Activated CD8-positive, alpha-beta memory T cell treated with anti-CD3 and anti-CD28 coated beads for 4 hours (primary cell): ENCODE data around the gene TENT4A.
"Not testable (repeated sequence)": the region's sequence is repeated elsewhere in the genome, so short reads cannot be mapped to it uniquely, and the experiment has no call there.

Experiments used
- DNase-seq, 2 donors: peaks; one replicate each; pipeline ENCODE4 v3.0.0-alpha.2; 2020; ENCODE audit warnings: low read depth in 2 of 2

Gene TENT4A

GRCh38 chr5:6770826-6771607, 57.8 kb downstream of the TENT4A start:
- no peak for DNase-seq

DNA sequence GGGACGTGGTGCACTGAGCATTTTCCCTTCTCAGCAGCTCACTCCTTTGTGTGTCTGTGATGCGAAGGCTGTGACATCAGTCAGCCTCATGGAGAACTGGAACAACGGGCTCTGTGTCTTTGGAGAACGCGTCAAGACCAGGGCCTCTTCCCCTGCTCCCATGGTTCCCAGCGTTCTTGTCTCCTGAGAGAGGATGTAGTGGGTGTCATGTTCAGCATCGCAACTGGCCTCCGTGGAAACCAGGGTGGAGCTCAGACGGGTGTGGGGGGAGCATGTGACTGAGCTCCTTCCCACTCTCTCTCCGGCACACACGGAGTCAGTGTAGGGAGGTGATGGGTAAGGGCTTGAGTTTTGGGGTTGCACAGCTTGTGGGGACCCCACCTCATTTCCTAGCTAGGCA, 59.7 kb downstream of the TENT4A start:
- DNase-seq: no peak

GRCh38 chr5:6773342-6774035, 60.3 kb downstream of the TENT4A start:
- DNase-seq: no peak

DNA sequence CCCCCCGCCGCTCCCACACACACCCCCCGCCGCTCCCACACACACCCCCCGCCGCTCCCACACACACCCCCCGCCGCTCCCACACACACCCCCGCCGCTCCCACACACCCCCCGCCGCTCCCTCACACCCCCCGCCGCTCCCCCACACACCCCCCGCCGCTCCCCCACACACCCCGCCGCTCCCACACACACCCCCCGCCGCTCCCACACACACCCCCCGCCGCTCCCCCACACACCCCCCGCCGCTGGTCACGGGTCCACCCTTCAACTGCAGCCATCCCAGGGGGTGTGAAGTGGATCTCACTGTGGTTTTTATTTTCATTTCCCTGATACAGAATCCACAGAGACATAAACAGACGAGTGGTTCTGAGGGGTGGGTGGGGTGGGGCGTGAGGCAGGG, 61.0 kb downstream of the TENT4A start:
- DNase-seq: not testable (repeated sequence)

- no peak for DNase-seq
Measured at GRCh38 chr5:6774721-6775204, 61.5 kb downstream of the TENT4A start.

GRCh38 chr5:6775571-6775970, 62.3 kb downstream of the TENT4A start:
- no peak for DNase-seq

GRCh38 chr5:6780802-6781391, 67.7 kb downstream of the TENT4A start:
- DNase-seq: no peak

GRCh38 chr5:6781716-6782115, 68.5 kb downstream of the TENT4A start:
- DNase-seq: no peak

DNA sequence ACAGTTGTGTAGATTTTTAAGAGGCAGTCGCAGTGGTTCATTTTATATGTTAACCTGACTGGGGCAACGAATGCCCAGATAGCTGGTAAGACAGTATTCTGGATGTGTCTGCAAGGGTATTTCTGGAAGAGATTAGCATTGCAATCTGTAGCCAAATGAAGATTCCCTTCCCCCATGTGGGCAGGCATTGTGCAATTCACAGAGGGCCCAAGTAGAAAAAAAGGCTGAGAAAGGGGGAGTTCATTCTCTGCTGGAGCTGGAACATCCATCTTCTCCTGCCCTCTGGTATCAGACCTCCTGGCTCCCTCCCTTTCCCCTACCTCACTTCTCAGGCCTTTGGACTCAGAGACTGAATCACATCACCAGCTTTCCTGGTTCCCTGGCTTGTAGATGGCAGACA, 70.6 kb downstream of the TENT4A start:
- DNase-seq: no peak

GRCh38 chr5:6784481-6784880, 71.2 kb downstream of the TENT4A start:
- DNase-seq: no peak

GRCh38 chr5:6785161-6785860, 72.1 kb downstream of the TENT4A start:
- no peak for DNase-seq

DNA sequence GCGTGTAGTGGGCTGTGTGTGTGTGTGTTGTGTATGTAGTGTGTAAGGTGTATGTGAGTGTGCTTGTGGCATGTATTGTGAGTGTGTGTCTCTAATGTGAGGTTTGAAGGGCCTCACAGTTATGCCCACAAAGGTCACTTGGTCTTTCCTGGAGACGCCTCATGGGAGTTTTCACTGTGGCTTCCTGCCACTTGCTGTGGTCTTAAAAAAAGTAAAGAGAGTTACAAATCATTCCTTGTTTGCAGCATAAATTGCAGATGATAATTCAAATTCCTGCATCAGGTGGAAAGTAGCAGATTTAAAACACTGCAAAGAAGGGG, 72.6 kb downstream of the TENT4A start:
- DNase-seq: no peak

DNA sequence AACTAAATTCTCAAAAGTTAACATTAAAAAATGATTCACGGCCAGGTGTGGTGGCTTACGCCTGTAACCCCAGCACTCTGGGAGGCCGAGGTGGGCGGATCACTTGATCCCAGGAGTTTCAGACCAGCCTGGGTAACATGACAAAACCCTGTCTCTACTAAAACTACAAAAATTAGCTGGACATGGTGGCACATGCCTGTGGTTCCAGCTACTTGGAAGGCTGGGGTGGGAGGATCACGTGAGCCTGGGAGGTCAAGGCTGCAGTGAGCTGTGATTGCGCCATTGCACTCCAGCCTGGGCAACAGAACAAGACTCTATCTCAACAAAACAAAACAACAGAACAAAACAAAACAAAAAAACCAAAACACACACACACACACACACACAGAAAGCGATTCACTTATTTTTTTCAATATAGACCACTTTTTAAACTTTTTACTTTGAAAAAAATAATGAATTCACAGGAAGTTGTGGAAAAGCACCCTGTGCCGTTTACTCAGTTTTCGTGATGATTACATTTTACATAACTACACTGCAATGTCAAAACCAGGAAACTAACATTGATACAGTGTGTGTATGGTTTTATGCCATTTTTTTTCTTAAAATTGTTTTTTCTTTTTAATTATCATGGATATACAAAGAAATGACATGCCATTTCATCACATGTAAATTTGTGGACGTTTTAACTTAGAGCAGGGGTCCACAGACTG, 73.7 kb downstream of the TENT4A start:
- DNase-seq: no peak

- no peak for DNase-seq
Measured at GRCh38 chr5:6787941-6788340, 74.7 kb downstream of the TENT4A start.

GRCh38 chr5:6788439-6788838, 75.2 kb downstream of the TENT4A start:
- no peak for DNase-seq

DNA sequence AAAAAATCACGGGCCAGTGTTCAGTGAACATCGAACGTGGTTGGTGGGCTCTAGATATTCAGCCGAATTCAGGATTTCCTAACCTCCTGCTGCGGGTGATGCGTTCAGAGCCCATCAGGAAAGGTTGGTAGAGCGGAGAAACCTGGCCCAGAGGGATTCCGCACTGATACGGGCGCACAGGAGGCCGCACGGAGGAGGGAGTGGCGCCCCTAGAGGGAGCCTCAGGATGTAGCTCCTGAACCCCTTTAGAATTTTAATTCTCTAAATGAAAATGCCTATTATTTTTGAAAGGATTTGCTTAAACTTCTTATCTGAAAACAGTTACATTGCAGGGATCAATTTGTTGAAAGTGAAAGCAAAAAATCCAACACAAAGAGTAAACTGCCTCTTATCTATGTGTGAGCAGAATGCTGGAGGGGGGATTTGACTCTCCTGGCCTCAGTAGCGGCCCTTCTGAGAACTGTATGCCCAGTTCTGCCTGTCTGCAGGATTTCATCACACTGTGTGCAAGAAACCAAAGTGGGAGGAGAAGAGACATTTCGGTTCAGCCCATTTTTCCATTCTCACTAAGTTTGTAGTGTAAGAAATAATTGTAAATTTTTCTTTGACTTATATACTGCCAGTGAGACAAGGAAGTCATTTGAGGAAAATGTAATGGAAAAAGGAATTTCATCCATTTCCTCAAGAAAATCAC, 75.9 kb downstream of the TENT4A start:
- no peak for DNase-seq

DNA sequence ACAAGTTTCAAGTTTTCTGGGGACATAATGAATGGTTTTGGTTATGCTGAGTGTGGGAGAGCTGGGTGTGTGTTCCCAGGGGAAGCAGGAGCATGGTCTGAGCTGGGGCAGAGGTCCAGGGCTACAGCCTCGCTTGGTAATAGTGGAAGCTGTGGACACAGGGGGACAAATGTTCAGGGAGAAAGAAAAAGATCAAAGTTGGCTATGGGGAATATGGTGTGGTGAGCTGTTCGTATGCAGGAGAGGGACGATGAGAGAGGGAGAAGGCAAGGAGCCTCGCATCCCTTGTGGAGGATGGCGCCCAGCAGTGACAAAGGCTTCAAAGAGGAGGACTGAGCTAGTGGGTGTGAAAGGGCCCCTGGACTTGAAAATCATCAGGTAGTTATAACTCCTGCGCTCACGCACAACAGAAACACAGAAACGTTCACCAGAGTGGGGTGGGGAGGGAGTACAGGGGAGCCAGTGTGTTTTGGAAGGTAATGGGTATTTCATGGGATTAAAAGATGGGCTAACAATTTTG, 77.2 kb downstream of the TENT4A start:
- no peak for DNase-seq

DNA sequence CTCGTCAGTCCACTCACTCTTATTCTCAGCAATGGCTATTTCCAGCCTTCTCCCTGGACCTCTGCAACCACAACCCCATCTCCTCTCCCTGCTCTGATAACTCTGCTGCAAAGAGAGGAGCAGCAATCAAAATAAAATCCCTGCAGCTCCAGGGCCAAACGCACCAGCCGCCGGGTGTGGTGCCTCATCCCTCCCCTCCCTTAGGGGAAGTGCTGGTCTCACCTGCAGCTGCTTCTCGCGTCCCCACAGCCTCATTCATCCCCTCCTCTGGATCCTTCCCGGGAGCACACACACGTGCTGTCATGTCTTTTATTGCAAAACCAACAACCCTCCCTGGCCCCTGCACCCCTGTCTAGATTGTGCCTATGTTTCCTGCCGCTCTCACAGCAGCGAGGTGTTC, 77.8 kb downstream of the TENT4A start:
- no peak for DNase-seq

DNA sequence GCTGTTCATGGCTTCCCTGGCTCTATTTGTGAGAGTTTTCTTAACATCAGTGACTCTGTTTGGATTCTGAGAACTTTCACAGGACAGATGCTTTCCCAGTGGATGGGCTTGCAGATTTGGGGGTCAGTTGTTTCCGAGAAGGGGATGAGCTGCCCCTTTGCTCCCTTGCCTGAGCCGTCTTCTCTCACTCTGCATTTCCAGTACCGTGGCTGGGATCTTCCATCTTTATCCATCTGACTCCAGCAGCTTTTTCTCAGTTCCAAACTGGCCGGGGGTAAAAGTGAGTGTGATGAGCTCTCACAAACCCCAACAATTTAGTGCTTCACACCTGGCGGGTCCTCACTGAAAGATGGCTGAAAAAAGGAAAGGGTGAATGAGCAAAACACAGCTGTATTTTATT, 79.1 kb downstream of the TENT4A start:
- no peak for DNase-seq

GRCh38 chr5:6792911-6793471, 79.8 kb downstream of the TENT4A start:
- no peak for DNase-seq

DNA sequence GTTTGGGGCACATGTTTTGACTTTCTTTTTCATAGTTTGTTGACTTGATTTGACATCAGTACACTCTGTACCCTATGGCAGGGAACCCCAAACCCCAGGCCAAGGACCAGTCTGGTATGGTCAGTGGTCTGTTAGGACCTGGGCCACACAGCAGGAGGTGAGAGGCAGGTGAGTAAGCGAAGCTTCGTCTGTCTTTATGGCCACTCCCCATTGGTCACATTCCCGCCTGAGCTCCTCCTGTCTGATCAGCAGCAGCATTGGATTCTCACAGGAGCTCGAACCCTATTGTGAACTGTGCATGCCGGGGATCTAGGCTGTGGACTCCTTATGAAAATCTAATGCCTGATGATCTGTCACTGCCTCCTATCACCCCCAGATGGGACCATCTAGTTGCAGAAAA, 88.0 kb downstream of the TENT4A start:
- DNase-seq: no peak
